HCT116 (cell line): Measurements from ENCODE around the gene MAST4. TPM values are rescaled to one million over a fixed set of nuclear protein-coding genes. Genes with fewer than 3 reads are reported as not detected.

Experiments used
- ATAC-seq: fragments of 200-7000 bp; cut with Tn5 transposase; 2 replicates; pipeline ENCODE4 v1.9.1; 2020; ENCODE audit warnings: mild to moderate bottlenecking, moderate library complexity
- BruUV-seq: library from RNA; stranded (reverse); fragments of 400-500 nt; replicated peaks from 2 replicates; lab custom pipeline; 2021; lab: Mats Ljungman, UMichigan
- CTCF ChIA-PET: fragments of 300-600 bp; sonication (Branson Sonifier 250); formaldehyde crosslinking; loops from one replicate; lab custom pipeline; 2021; ENCODE audit warnings: antibody characterized with exemption; lab: Charles Lee
- POLR2A ChIA-PET: fragments of 300-600, 350-600 bp; sonication (Branson Sonifier 250); formaldehyde crosslinking; loops from one replicate; lab custom pipeline; 2021; ENCODE audit warnings: antibody characterized with exemption; lab: Charles Lee
- RAD21 ChIA-PET, 2 experiments: fragments of 300-600 bp; sonication (Branson Sonifier 250); formaldehyde crosslinking; loops; one replicate each; lab custom pipeline; 2023; ENCODE audit warnings: low total read pairs in 2 of 2; ENCODE audit not compliant: uncharacterized antibody in 2 of 2, unreplicated experiment in 2 of 2, low non-redundant PET in 1 of 2; lab: Charles Lee
- DNase-seq: peaks from one replicate; pipeline ENCODE4 v3.0.0-alpha.2; 2010; ENCODE audit warnings: low read depth, low spot score
- H2AFZ ChIP-seq: fragments of 200-600 bp; shearing (Covaris generic), sonication (generic); 2 replicates; pipeline ENCODE4 v1.6.1; 2017; ENCODE audit warnings: low read depth, mixed run types, mixed read lengths, antibody characterized with exemption, low read length; ENCODE audit not compliant: poor library complexity, severe bottlenecking
- H3K27ac ChIP-seq: 2 replicates; pipeline ENCODE4 v1.5.1; 2012; ENCODE audit warnings: low read depth, low read length
- H3K27me3 ChIP-seq: fragments of 200-600 bp; sonication (generic); 2 replicates; pipeline ENCODE4 v1.6.1; 2016; ENCODE audit warnings: mixed run types, low read length, mixed read lengths; ENCODE audit not compliant: insufficient read depth
- H3K36me3 ChIP-seq, 2 experiments: fragments of 200-500 bp in 1 of 2; fragments of 200-600 bp in 1 of 2; sonication (Bioruptor generic) in 1 of 2; sonication (generic) in 1 of 2; 2 replicates each; pipeline versions ENCODE4 v1.5.1 to v1.6.1; 2014 to 2016; ENCODE audit warnings: low read length in 2 of 2, inconsistent platforms in 1 of 2, mixed read lengths in 1 of 2, mixed run types in 1 of 2; ENCODE audit not compliant: insufficient read depth in 2 of 2, control insufficient read depth in 1 of 2
- H3K4me1 ChIP-seq, 2 experiments: fragments of 200-600 bp in 1 of 2; sonication (generic) in 1 of 2; 2 replicates each; pipeline versions ENCODE4 v1.5.1 to v1.6.1; 2012 to 2017; ENCODE audit warnings: low read length in 2 of 2, inconsistent platforms in 1 of 2, mild to moderate bottlenecking in 1 of 2, mixed read lengths in 1 of 2, mixed run types in 1 of 2, moderate library complexity in 1 of 2; ENCODE audit not compliant: insufficient read depth in 2 of 2, control insufficient read depth in 1 of 2
- H3K4me2 ChIP-seq: fragments of 200-600 bp; sonication (generic); 2 replicates; pipeline ENCODE4 v1.6.1; 2017; ENCODE audit warnings: mixed run types, low read length, mixed read lengths
- H3K4me3 ChIP-seq, 2 experiments: fragments of 200-600 bp in 1 of 2; sonication (generic) in 1 of 2; replicated peaks in 1 of 2; 2 replicates each; pipeline ENCODE4 v1.5.1; 2011 to 2016; ENCODE audit warnings: low read length in 2 of 2, control low read depth in 1 of 2, low read depth in 1 of 2, mild to moderate bottlenecking in 1 of 2, mixed read lengths in 1 of 2, mixed run types in 1 of 2
- H3K79me2 ChIP-seq: fragments of 200-600 bp; sonication (generic); 2 replicates; pipeline ENCODE4 v1.6.1; 2017; ENCODE audit warnings: mild to moderate bottlenecking, mixed run types, low read length, moderate library complexity, mixed read lengths; ENCODE audit not compliant: insufficient read depth
- H3K9ac ChIP-seq: fragments of 200-600 bp; sonication (generic); 2 replicates; pipeline ENCODE4 v1.6.1; 2016; ENCODE audit warnings: low read length, mixed read lengths
- H3K9me2 ChIP-seq: fragments of 200-600 bp; sonication (generic), shearing (Covaris generic); 2 replicates; pipeline ENCODE4 v1.6.1; 2017; ENCODE audit warnings: mixed run types, mild to moderate bottlenecking, moderate library complexity; ENCODE audit not compliant: insufficient read depth
- H3K9me3 ChIP-seq, 2 experiments: fragments of 200-500 bp in 1 of 2; fragments of 200-600 bp in 1 of 2; sonication (Bioruptor generic) in 1 of 2; sonication (generic) in 1 of 2; 2 replicates each; pipeline ENCODE4 v1.6.1; 2014 to 2017; ENCODE audit warnings: low read length in 2 of 2, mixed read lengths in 2 of 2, inconsistent platforms in 1 of 2, low read depth in 1 of 2, mild to moderate bottlenecking in 1 of 2, mixed run types in 1 of 2, moderate library complexity in 1 of 2; ENCODE audit not compliant: control insufficient read depth in 1 of 2, insufficient read depth in 1 of 2
- H4K20me1 ChIP-seq: fragments of 200-600 bp; sonication (generic), shearing (Covaris generic); 2 replicates; pipeline ENCODE4 v1.6.1; 2017; ENCODE audit warnings: mixed run types, mild to moderate bottlenecking, moderate library complexity; ENCODE audit not compliant: insufficient read depth
- ATF3 ChIP-seq: IDR thresholded peaks from 2 replicates; pipeline ENCODE4 v1.6.1; 2012
- CEBPB ChIP-seq: IDR thresholded peaks from 2 replicates; pipeline ENCODE4 v1.6.1; 2012; ENCODE audit warnings: low read depth
- CTCF ChIP-seq, 3 experiments: fragments of 200-600 bp in 1 of 3; sonication (generic) in 1 of 3; IDR thresholded peaks in 2 of 3; conservative IDR thresholded peaks in 1 of 3; 2 replicates each; pipeline ENCODE4 v1.5.1; 2012 to 2017; ENCODE audit warnings: low read depth in 2 of 3, low read length in 2 of 3, antibody characterized with exemption in 1 of 3, borderline replicate concordance in 1 of 3, control low read depth in 1 of 3, mild to moderate bottlenecking in 1 of 3, mixed read lengths in 1 of 3, mixed run types in 1 of 3, moderate library complexity in 1 of 3; ENCODE audit not compliant: insufficient read depth in 1 of 3
- ELF1 ChIP-seq: IDR thresholded peaks from 2 replicates; pipeline ENCODE4 v1.6.1; 2012; ENCODE audit warnings: low read depth, borderline replicate concordance
- EZH2phosphoT487 ChIP-seq: fragments of 200-600 bp; IDR thresholded peaks from 2 replicates; pipeline ENCODE4 v1.6.1; 2018; ENCODE audit warnings: antibody characterized with exemption, borderline replicate concordance
- FOSL1 ChIP-seq: IDR thresholded peaks from 2 replicates; pipeline ENCODE4 v1.6.1; 2012; ENCODE audit warnings: low read depth
- JUND ChIP-seq: IDR thresholded peaks from 2 replicates; pipeline ENCODE4 v1.6.1; 2012
- POLR2A ChIP-seq: IDR thresholded peaks from 2 replicates; pipeline ENCODE4 v1.7.0; 2011; ENCODE audit warnings: borderline replicate concordance; ENCODE audit not compliant: insufficient read depth, insufficient read length; ENCODE audit errors: extremely low read depth
- REST ChIP-seq: IDR thresholded peaks from 2 replicates; pipeline ENCODE4 v1.6.1; 2012; ENCODE audit warnings: low read depth
- SP1 ChIP-seq: IDR thresholded peaks from 2 replicates; pipeline ENCODE4 v1.6.1; 2012; ENCODE audit warnings: low read depth
- SRF ChIP-seq: IDR thresholded peaks from 2 replicates; pipeline ENCODE4 v1.6.1; 2012; ENCODE audit warnings: low read depth
- ZBTB33 ChIP-seq: IDR thresholded peaks from 2 replicates; pipeline ENCODE4 v1.6.1; 2011; ENCODE audit warnings: mild to moderate bottlenecking, low read length, moderate library complexity; ENCODE audit not compliant: insufficient replicate concordance; ENCODE audit errors: extremely low read depth
- ZNF274 ChIP-seq: fragments of 200-500 bp; sonication (Bioruptor generic); IDR thresholded peaks from 2 replicates; pipeline ENCODE4 v1.6.1; 2014; ENCODE audit warnings: mild to moderate bottlenecking, low read depth, low read length, inconsistent platforms
- intact Hi-C: fragments of 100-400 bp; cut with micrococcal nuclease; formaldehyde crosslinking; loops from 2 replicates; pipeline ENCODE4 v1.10.0; 2022
- total RNA-seq: library from RNA; stranded (reverse); gene quantifications from one replicate; pipeline ENCODE4 v1.2.1, GENCODE V29; 2021; ENCODE audit not compliant: unreplicated experiment

The MAST4 gene
- total RNA-seq, 1 experiment from 2014 or later, result 1.1 TPM

- H3K4me1 ChIP-seq, result no peaks in the 10 kb centered on the region
- no peak for TF ChIP-seq ATF3
- DNase-seq, result no peak
- H3K4me3 ChIP-seq, result no peak overlapping the region
- no peak overlapping the region for H2AFZ ChIP-seq
- no peaks in the 10 kb centered on the region for H3K36me3 ChIP-seq
- ChIA-PET POLR2A (no interaction called here), CTCF (no interaction called here), RAD21 (no interaction called here)
- H3K27ac ChIP-seq, result no peak overlapping the region
- H3K4me2 ChIP-seq, result no peak overlapping the region
- no peaks in the 10 kb centered on the region for H3K9me3 ChIP-seq
- no peaks in the 10 kb centered on the region for H3K9me2 ChIP-seq
- no peaks in the 10 kb centered on the region for H3K79me2 ChIP-seq
- intact Hi-C loops, result no loop called here
- H3K27me3 ChIP-seq, result peaks cover 36% of the 10 kb centered on the region
- no TSS peak for BruUV-seq
- ATAC-seq, result no peak
- no peak overlapping the region for H3K9ac ChIP-seq
- no peaks in the 10 kb centered on the region for H4K20me1 ChIP-seq
These were observed 467.6 kb downstream of the MAST4 start for GRCh38 chr5:67063791-67064190.

- intact Hi-C loops, result no loop called here
- Histone ChIP-seq H3K36me3 (no peaks in the 10 kb centered on the region), H3K4me1 (no peaks in the 10 kb centered on the region), H4K20me1 (no peaks in the 10 kb centered on the region), H3K27me3 (peaks cover 27% of the 10 kb centered on the region), H3K9ac (no peak overlapping the region), H3K27ac (no peak overlapping the region), H3K4me2 (no peak overlapping the region), H3K79me2 (no peaks in the 10 kb centered on the region), H3K4me3 (no peak overlapping the region), H2AFZ (no peak overlapping the region), H3K9me2 (no peaks in the 10 kb centered on the region), H3K9me3 (no peaks in the 10 kb centered on the region)
- RAD21 ChIA-PET, result no interaction called here
- no peak for DNase-seq
- POLR2A ChIA-PET, result no interaction called here
- CTCF ChIA-PET, result no interaction called here
- ATAC-seq, result no peak
- BruUV-seq, result no TSS peak
- TF ChIP-seq EZH2phosphoT487 (no peak), ZNF274 (no peak), JUND (no peak), CEBPB (no peak), REST (no peak), SP1 (no peak), ZBTB33 (no peak), ATF3 (no peak), FOSL1 (no peak), POLR2A (no peak), CTCF (IDR thresholded peaks at IDR 0.05 in 2 of 3, conservative IDR thresholded peaks at IDR 0.05 in 1 of 3; ENCODE audit: borderline replicate concordance in 1 of 3, insufficient read depth in 1 of 3, low read depth in 2 of 3, low read length in 2 of 3) (no peak), ELF1 (no peak), SRF (no peak)
These were observed 469.0 kb downstream of the MAST4 start for GRCh38 chr5:67065237-67065636.
